Neural progenitor cell (in vitro differentiated cells): ENCODE data around the gene RTKN. TPM values are rescaled to one million over a fixed set of nuclear protein-coding genes. Genes with fewer than 3 reads are reported as not detected.
"Not testable (repeated sequence)": the region's sequence is repeated elsewhere in the genome, so short reads cannot be mapped to it uniquely, and the experiment has no call there.

Experiments used
- DNase-seq: peaks from one replicate; pipeline ENCODE4 v3.0.0-alpha.2; 2016; ENCODE audit warnings: low spot score
- H2AFZ ChIP-seq: fragments of 200-600 bp; sonication (generic); replicated peaks from 2 replicates; pipeline ENCODE4 v1.6.1; 2016; ENCODE audit warnings: antibody characterized with exemption
- H3F3A ChIP-seq: fragments of 200-600 bp; sonication (generic); 2 replicates; pipeline ENCODE4 v1.6.1; 2016; ENCODE audit warnings: antibody characterized with exemption, low read depth
- H3K27ac ChIP-seq: fragments of 200-600 bp; sonication (generic); 2 replicates; pipeline ENCODE4 v1.5.1; 2016; ENCODE audit warnings: mild to moderate bottlenecking
- H3K27me3 ChIP-seq: fragments of 200-600 bp; sonication (generic); 2 replicates; pipeline ENCODE4 v1.6.1; 2016; ENCODE audit warnings: mild to moderate bottlenecking, moderate library complexity
- H3K36me3 ChIP-seq: fragments of 200-600 bp; sonication (generic); 2 replicates; pipeline ENCODE4 v1.5.1; 2016
- H3K4me1 ChIP-seq: fragments of 200-600 bp; sonication (generic); 2 replicates; pipeline ENCODE4 v1.6.1; 2016; ENCODE audit warnings: mixed run types
- H3K4me2 ChIP-seq: fragments of 200-600 bp; sonication (generic); 2 replicates; pipeline ENCODE4 v1.6.1; 2016
- H3K4me3 ChIP-seq: fragments of 200-600 bp; sonication (generic); 2 replicates; pipeline ENCODE4 v1.5.1; 2016
- H3K79me2 ChIP-seq: fragments of 200-600 bp; sonication (generic); 2 replicates; pipeline ENCODE4 v1.6.1; 2016; ENCODE audit warnings: low read depth
- H3K9ac ChIP-seq: fragments of 200-600 bp; sonication (generic); 2 replicates; pipeline ENCODE4 v1.6.1; 2016
- H3K9me3 ChIP-seq: fragments of 200-600 bp; sonication (generic); 2 replicates; pipeline ENCODE4 v1.5.1; 2016; ENCODE audit warnings: low read depth
- H4K20me1 ChIP-seq: fragments of 200-600 bp; sonication (generic); 2 replicates; pipeline ENCODE4 v1.6.1; 2016; ENCODE audit warnings: low read depth
- H3K27ac Mint-ChIP-seq: 3 replicates; pipeline ENCODE4 v1.8.0; 2021; ENCODE audit warnings: mixed read lengths
- H3K27me3 Mint-ChIP-seq: 2 replicates; pipeline ENCODE4 v1.8.0; 2022; ENCODE audit warnings: low read depth, mild to moderate bottlenecking, inconsistent platforms, moderate library complexity, mixed read lengths; ENCODE audit not compliant: insufficient read depth
- H3K36me3 Mint-ChIP-seq: 3 replicates; pipeline ENCODE4 v1.8.0; 2021; ENCODE audit warnings: mixed read lengths
- H3K4me1 Mint-ChIP-seq: 3 replicates; pipeline ENCODE4 v1.8.0; 2021; ENCODE audit warnings: mixed read lengths
- H3K4me3 Mint-ChIP-seq: 3 replicates; pipeline ENCODE4 v1.8.0; 2021; ENCODE audit warnings: mild to moderate bottlenecking, moderate library complexity, mixed read lengths
- H3K9me3 Mint-ChIP-seq: 3 replicates; pipeline ENCODE4 v1.8.0; 2020; ENCODE audit warnings: mixed read lengths
- CTCF ChIP-seq: fragments of 200-600 bp; sonication (generic); IDR thresholded peaks from 2 replicates; pipeline ENCODE4 v1.5.1; 2017; ENCODE audit warnings: antibody characterized with exemption, mild to moderate bottlenecking
- EZH2 ChIP-seq: fragments of 200-600 bp; sonication (generic); IDR thresholded peaks from 2 replicates; pipeline ENCODE4 v1.6.1; 2017; ENCODE audit warnings: antibody characterized with exemption, mild to moderate bottlenecking, moderate library complexity
- EZH2phosphoT487 ChIP-seq: fragments of 200-600 bp; sonication (generic); IDR thresholded peaks from 2 replicates; pipeline ENCODE4 v1.6.1; 2017; ENCODE audit warnings: antibody characterized with exemption
- total RNA-seq: library from RNA; depleted of rRNA; stranded (reverse); fragments of >200 nt; gene quantifications from 2 replicates; pipeline ENCODE4 v1.2.3, GENCODE V29; 2015; ENCODE audit warnings: low replicate concordance

Gene RTKN
- total RNA-seq, 1 donor from 2014 or later = 11.4 TPM

GRCh38 chr2:74462054-74462785 is 20.5 kb upstream of the RTKN start:
- Histone ChIP-seq H3K27ac (no peak overlapping the region), H3K36me3 (no peaks in the 10 kb centered on the region), H2AFZ (no peak overlapping the region), H3K27me3 (no peaks in the 10 kb centered on the region), H3K9me3 (no peaks in the 10 kb centered on the region), H3K4me3 (no peak overlapping the region), H3K4me2 (no peak overlapping the region), H3K9ac (no peak overlapping the region), H3K4me1 (peaks cover 9% of the 10 kb centered on the region), H3F3A (peaks cover 31% of the 10 kb centered on the region), H3K79me2 (peaks cover 28% of the 10 kb centered on the region), H4K20me1 (no peaks in the 10 kb centered on the region)
- Mint-ChIP-seq H3K27ac (no peak overlapping the region), H3K4me3 (peak overlapping the region; percentile 80), H3K27me3 (peaks cover 15% of the 10 kb centered on the region), H3K4me1 (peaks cover 23% of the 10 kb centered on the region), H3K36me3 (peaks cover 12% of the 10 kb centered on the region), H3K9me3 (no peaks in the 10 kb centered on the region)
- DNase-seq = no peak
- no peak for TF ChIP-seq EZH2
- TF ChIP-seq CTCF = no peak
- TF ChIP-seq EZH2phosphoT487 = no peak

GRCh38 chr2:74461187-74462053 is 19.7 kb upstream of the RTKN start:
- Mint-ChIP-seq H3K27me3 (peaks cover 15% of the 10 kb centered on the region), H3K27ac (no peak overlapping the region), H3K9me3 (no peaks in the 10 kb centered on the region), H3K4me3 (peak overlapping the region; percentile 15), H3K36me3 (peaks cover 12% of the 10 kb centered on the region), H3K4me1 (peaks cover 31% of the 10 kb centered on the region)
- no peak for DNase-seq
- no peak overlapping the region for H3K27ac ChIP-seq
- no peak overlapping the region for H3K9ac ChIP-seq
- no peak overlapping the region for H3K4me2 ChIP-seq
- no peaks in the 10 kb centered on the region for H4K20me1 ChIP-seq
- peaks cover 32% of the 10 kb centered on the region for H3K79me2 ChIP-seq
- no peak overlapping the region for H3K4me3 ChIP-seq
- no peaks in the 10 kb centered on the region for H3K27me3 ChIP-seq
- no peak overlapping the region for H2AFZ ChIP-seq
- no peaks in the 10 kb centered on the region for H3K36me3 ChIP-seq
- TF ChIP-seq CTCF = peak; percentile 16
- TF ChIP-seq EZH2 = no peak
- no peak for TF ChIP-seq EZH2phosphoT487
- peaks cover 37% of the 10 kb centered on the region for H3F3A ChIP-seq
- no peaks in the 10 kb centered on the region for H3K9me3 ChIP-seq
- peaks cover 15% of the 10 kb centered on the region for H3K4me1 ChIP-seq

GRCh38 chr2:74460187-74460586 is 18.4 kb upstream of the RTKN start:
- not testable (repeated sequence) for H3K27ac Mint-ChIP-seq

GRCh38 chr2:74459503-74460118 is 17.9 kb upstream of the RTKN start:
- Histone ChIP-seq H3K4me1 (peaks cover 23% of the 10 kb centered on the region), H3K79me2 (peaks cover 36% of the 10 kb centered on the region), H3K4me2 (peak overlapping the region; percentile 92), H3F3A (peaks cover 40% of the 10 kb centered on the region), H3K4me3 (peak overlapping the region; percentile 96)
- Mint-ChIP-seq H3K4me1 (peaks cover 45% of the 10 kb centered on the region), H3K27ac (peak overlapping the region; percentile 50), H3K27me3 (peaks cover 20% of the 10 kb centered on the region), H3K4me3 (peak overlapping the region; percentile 97), H3K36me3 (peaks cover 12% of the 10 kb centered on the region)
- not testable (repeated sequence) for H3K9me3 Mint-ChIP-seq, H2AFZ ChIP-seq, H3K27ac ChIP-seq, H4K20me1 ChIP-seq, H3K9ac ChIP-seq, H3K36me3 ChIP-seq, DNase-seq, H3K27me3 ChIP-seq, H3K9me3 ChIP-seq

More at GRCh38 chr2:74460187-74460586, 18.4 kb upstream of the RTKN start:
- H3K4me2 ChIP-seq, H3K9ac ChIP-seq, H3K4me3 ChIP-seq, H3K27me3 ChIP-seq, H3K27ac ChIP-seq, H3K36me3 ChIP-seq, DNase-seq, H2AFZ ChIP-seq, H4K20me1 ChIP-seq, H3K9me3 Mint-ChIP-seq, H3K9me3 ChIP-seq: not testable (repeated sequence)
- Histone ChIP-seq H3K79me2 (peaks cover 38% of the 10 kb centered on the region), H3K4me1 (peaks cover 23% of the 10 kb centered on the region), H3F3A (peaks cover 40% of the 10 kb centered on the region)
- H3K4me1 Mint-ChIP-seq = peaks cover 39% of the 10 kb centered on the region
- H3K4me3 Mint-ChIP-seq = peak overlapping the region; percentile 97
- H3K36me3 Mint-ChIP-seq = peaks cover 12% of the 10 kb centered on the region
- peaks cover 17% of the 10 kb centered on the region for H3K27me3 Mint-ChIP-seq
